Mesenteric fat pad (tissue), 1 donor: ENCODE results near the gene POMC. TPM values are rescaled to one million over a fixed set of nuclear protein-coding genes. Genes with fewer than 3 reads are reported as not detected.
"Not testable (repeated sequence)": the region's sequence is repeated elsewhere in the genome, so short reads cannot be mapped to it uniquely, and the experiment has no call there.

ENCODE experiments used
- DNase-seq: peaks from one replicate; pipeline ENCODE4 v3.0.0-alpha.2; 2020; ENCODE audit warnings: low spot score
- total RNA-seq: library from RNA; stranded (reverse); fragmentation: NEBNext Ultra II Directional; extraction: Animal tissue kit (Norgen Biotek cat#: 25700); gene quantifications from one replicate; pipeline ENCODE4 v1.2.1, GENCODE V29; 2021
- donor health status: DM: yes; HTN: yes; CAD: no.

Gene POMC
- total RNA-seq, 1 donor from 2014 or later: 3.4 TPM

- no peak for DNase-seq
Observed at GRCh38 chr2:25177211-25177611, 8.8 kb upstream of the POMC start.

GRCh38 chr2:25176541-25177181, 8.3 kb upstream of the POMC start:
- DNase-seq: no peak

- no peak for DNase-seq
Observed at GRCh38 chr2:25176138-25176537, 7.8 kb upstream of the POMC start.

GRCh38 chr2:25174192-25174861, 5.9 kb upstream of the POMC start:
- peak; percentile 65 for DNase-seq

GRCh38 chr2:25173719-25174118, 5.3 kb upstream of the POMC start:
- no peak for DNase-seq

- DNase-seq: no peak
Observed at GRCh38 chr2:25170888-25171287, 2.5 kb upstream of the POMC start.

GRCh38 chr2:25169073-25169470, 692 bp upstream of the POMC start:
- DNase-seq: no peak

GRCh38 chr2:25165992-25166875, 2.1 kb downstream of the POMC start:
- no peak for DNase-seq

GRCh38 chr2:25164561-25164960, 3.8 kb downstream of the POMC start:
- no peak for DNase-seq

- DNase-seq: not testable (repeated sequence)
Observed at GRCh38 chr2:25162061-25162460, 6.3 kb downstream of the POMC start.

- no peak for DNase-seq
Observed at GRCh38 chr2:25161055-25161781, 7.2 kb downstream of the POMC start.

- DNase-seq: no peak
Observed at GRCh38 chr2:25160376-25160775, 8.0 kb downstream of the POMC start.

GRCh38 chr2:25159949-25160348, 8.4 kb downstream of the POMC start:
- no peak for DNase-seq

- no peak for DNase-seq
Observed at GRCh38 chr2:25158096-25158852, 10.1 kb downstream of the POMC start.

- no peak for DNase-seq
Observed at GRCh38 chr2:25155401-25155800, 13.0 kb downstream of the POMC start.

- no peak for DNase-seq
Observed at GRCh38 chr2:25151718-25152117, 16.7 kb downstream of the POMC start.

- DNase-seq: not testable (repeated sequence)
Observed at GRCh38 chr2:25150993-25151392, 17.4 kb downstream of the POMC start.

- DNase-seq: no peak
Observed at GRCh38 chr2:25149646-25150045, 18.7 kb downstream of the POMC start.

- no peak for DNase-seq
Observed at GRCh38 chr2:25146896-25147295, 21.5 kb downstream of the POMC start.

GRCh38 chr2:25145803-25146202, 22.6 kb downstream of the POMC start:
- no peak for DNase-seq

GRCh38 chr2:25141120-25141519, 27.3 kb downstream of the POMC start:
- no peak for DNase-seq
